Liver (tissue), 9 donors: ENCODE results near the gene PBOV1. TPM values are rescaled to one million over a fixed set of nuclear protein-coding genes. Genes with fewer than 3 reads are reported as not detected.

Source experiments
- DNase-seq: peaks from one replicate; pipeline ENCODE4 v3.0.0-alpha.2; 2017; ENCODE audit warnings: low spot score
- H3K27ac ChIP-seq, 2 donors: one replicate each; pipeline ENCODE4 v1.7.0; 2013; ENCODE audit warnings: inconsistent platforms in 2 of 2, low read length in 2 of 2, control low read depth in 1 of 2, low read depth in 1 of 2, mild to moderate bottlenecking in 1 of 2
- H3K27me3 ChIP-seq, 4 donors: one replicate each; pipeline versions ENCODE4 v1.6.1 to v1.7.0; 2013; ENCODE audit warnings: low read length in 3 of 4, inconsistent platforms in 1 of 4, mild to moderate bottlenecking in 1 of 4, moderate library complexity in 1 of 4; ENCODE audit not compliant: control insufficient read depth in 4 of 4, insufficient read depth in 4 of 4
- H3K36me3 ChIP-seq, 4 donors: one replicate each; pipeline versions ENCODE4 v1.6.1 to v1.7.0; 2013; ENCODE audit warnings: low read length in 3 of 4, mild to moderate bottlenecking in 3 of 4, low read depth in 1 of 4, moderate library complexity in 1 of 4; ENCODE audit not compliant: control insufficient read depth in 4 of 4, insufficient read depth in 3 of 4
- H3K4me1 ChIP-seq, 4 donors: one replicate each; pipeline versions ENCODE4 v1.6.1 to v1.7.0; 2013; ENCODE audit warnings: low read length in 3 of 4, mild to moderate bottlenecking in 3 of 4, moderate library complexity in 1 of 4; ENCODE audit not compliant: control insufficient read depth in 4 of 4, insufficient read depth in 4 of 4
- H3K4me3 ChIP-seq, 3 donors: one replicate each; pipeline versions ENCODE4 v1.6.1 to v1.7.0; 2013; ENCODE audit warnings: low read length in 3 of 3, control low read depth in 1 of 3, low read depth in 1 of 3, mild to moderate bottlenecking in 1 of 3
- H3K9ac ChIP-seq, 2 donors: one replicate each; pipeline ENCODE4 v1.7.0; 2013; ENCODE audit warnings: low read length in 2 of 2, mild to moderate bottlenecking in 2 of 2, moderate library complexity in 2 of 2, control low read depth in 1 of 2, low read depth in 1 of 2
- H3K9me3 ChIP-seq, 4 donors: one replicate each; pipeline versions ENCODE4 v1.6.1 to v1.7.0; 2013; ENCODE audit warnings: low read length in 3 of 4; ENCODE audit not compliant: control insufficient read depth in 4 of 4
- EGR1 ChIP-seq, 2 donors: IDR thresholded peaks; 2 replicates each; pipeline ENCODE4 v1.6.1; 2016 to 2018; ENCODE audit warnings: antibody characterized with exemption in 2 of 2, low read depth in 2 of 2
- FOXA1 ChIP-seq: IDR thresholded peaks from 2 replicates; pipeline ENCODE4 v1.6.1; 2016; ENCODE audit warnings: antibody characterized with exemption
- FOXA2 ChIP-seq: IDR thresholded peaks from 2 replicates; pipeline ENCODE4 v1.6.1; 2016; ENCODE audit warnings: antibody characterized with exemption
- GABPA ChIP-seq, 2 donors: IDR thresholded peaks in 1 of 2; conservative IDR thresholded peaks in 1 of 2; 2 replicates each; pipeline ENCODE4 v1.6.1; 2016; ENCODE audit warnings: antibody characterized with exemption in 2 of 2, mild to moderate bottlenecking in 1 of 2, moderate library complexity in 1 of 2
- HNF4A ChIP-seq, 2 donors: conservative IDR thresholded peaks; 2 replicates each; pipeline ENCODE4 v1.6.1; 2016; ENCODE audit warnings: antibody characterized with exemption in 2 of 2, mild to moderate bottlenecking in 2 of 2
- HNF4G ChIP-seq: IDR thresholded peaks from 2 replicates; pipeline ENCODE4 v1.6.1; 2016; ENCODE audit warnings: antibody characterized with exemption
- JUND ChIP-seq, 2 donors: IDR thresholded peaks; 2 replicates each; pipeline ENCODE4 v1.6.1; 2016; ENCODE audit warnings: antibody characterized with exemption in 2 of 2
- NR2F2 ChIP-seq: IDR thresholded peaks from 2 replicates; pipeline ENCODE4 v1.6.1; 2016; ENCODE audit warnings: antibody characterized with exemption
- RAD21 ChIP-seq, 2 donors: IDR thresholded peaks; 2 replicates each; pipeline ENCODE4 v1.6.1; 2016; ENCODE audit warnings: antibody characterized with exemption in 2 of 2, mild to moderate bottlenecking in 2 of 2
- RXRA ChIP-seq, 2 donors: IDR thresholded peaks; 2 replicates each; pipeline ENCODE4 v1.6.1; 2017 to 2018; ENCODE audit warnings: antibody characterized with exemption in 2 of 2, mild to moderate bottlenecking in 1 of 2
- SP1 ChIP-seq: IDR thresholded peaks from 2 replicates; pipeline ENCODE4 v1.6.1; 2018; ENCODE audit warnings: antibody characterized with exemption, mild to moderate bottlenecking
- TAF1 ChIP-seq: conservative IDR thresholded peaks from 2 replicates; pipeline ENCODE4 v1.6.1; 2016; ENCODE audit warnings: antibody characterized with exemption, mild to moderate bottlenecking
- YY1 ChIP-seq: IDR thresholded peaks from 2 replicates; pipeline ENCODE4 v1.6.1; 2016; ENCODE audit warnings: antibody characterized with exemption, mild to moderate bottlenecking
- WGBS: extraction: QIAGEN DNeasy Blood & Tissue Kit; methylation state at CpG from one replicate; pipeline ENCODE4 v1.1.7; 2013; 5-methylcytosine and 5-hydroxymethylcytosine counted together
- polyA plus RNA-seq, 2 donors: library from polyadenylated mRNA; stranded (reverse) in 1 of 2; unstranded in 1 of 2; fragments of 200-250 nt in 1 of 2; fragments of >200 nt in 1 of 2; fragmentation: Nextera tagmentation in 1 of 2; extraction: Ambion mirVana in 1 of 2; gene quantifications; one replicate each; pipeline versions ENCODE4 v1.2.1 to v1.2.3, GENCODE V29; 2013 to 2015
- total RNA-seq, 2 donors: library from RNA; depleted of rRNA; stranded (reverse); fragments of >200 nt; gene quantifications; one replicate each; pipeline ENCODE4 v1.2.3, GENCODE V29; 2014
- TF ChIP-seq, protein P1 (sequence below): fragments of 150-350 bp; IDR thresholded peaks from 2 replicates; pipeline ENCODE4 v1.5.1; 2017; ENCODE audit warnings: improper control_type of control experiment, low read depth, low read length; ENCODE audit not compliant: missing input control
- TF ChIP-seq, protein P2 (sequence below): IDR thresholded peaks from 2 replicates; pipeline ENCODE4 v1.6.1; 2016; ENCODE audit warnings: antibody characterized with exemption
- TF ChIP-seq, protein P3 (sequence below): IDR thresholded peaks from 2 replicates; pipeline ENCODE4 v1.6.1; 2016; ENCODE audit warnings: antibody characterized with exemption
- donor health status: healthy.
- donor health status: healthy.
- donor health status: healthy.
- donor health status: healthy.
- donor health status: healthy.

The PBOV1 gene
- total and polyA plus RNA-seq, 4 donors: not detected

DNA sequence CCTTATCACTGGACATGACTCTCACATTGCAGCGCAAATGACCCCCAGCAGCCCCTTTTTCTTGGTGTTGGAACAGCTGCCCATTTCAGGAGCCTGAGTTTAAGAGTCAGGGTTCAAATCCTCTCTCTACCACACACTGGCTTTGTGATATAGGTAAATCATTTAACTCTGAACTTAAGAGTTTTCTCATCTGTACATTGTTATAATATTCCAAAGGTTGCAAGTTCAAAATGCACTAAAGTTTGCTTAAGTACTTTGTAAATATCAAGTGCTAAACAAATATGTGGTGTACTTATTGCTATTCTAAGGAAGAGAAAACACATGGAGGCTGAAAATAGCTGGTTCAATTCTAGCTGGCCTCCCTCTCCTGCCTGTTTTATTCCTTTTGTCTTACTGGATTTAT, 39.3 kb upstream of the PBOV1 start:
- TF ChIP-seq FOXA1 (no peak), NR2F2 (no peak), GABPA (IDR thresholded peaks at IDR 0.05 in 1 of 2, conservative IDR thresholded peaks at IDR 0.05 in 1 of 2) (no peak), HNF4A (conservative IDR thresholded peaks at IDR 0.05) (peak; percentile 21 to 41), HNF4G (no peak), TAF1 (no peak), RXRA (IDR thresholded peaks at IDR 0.05) (peak in 1 of 2 donors; percentile 7)
- TF ChIP-seq, protein P1, sequence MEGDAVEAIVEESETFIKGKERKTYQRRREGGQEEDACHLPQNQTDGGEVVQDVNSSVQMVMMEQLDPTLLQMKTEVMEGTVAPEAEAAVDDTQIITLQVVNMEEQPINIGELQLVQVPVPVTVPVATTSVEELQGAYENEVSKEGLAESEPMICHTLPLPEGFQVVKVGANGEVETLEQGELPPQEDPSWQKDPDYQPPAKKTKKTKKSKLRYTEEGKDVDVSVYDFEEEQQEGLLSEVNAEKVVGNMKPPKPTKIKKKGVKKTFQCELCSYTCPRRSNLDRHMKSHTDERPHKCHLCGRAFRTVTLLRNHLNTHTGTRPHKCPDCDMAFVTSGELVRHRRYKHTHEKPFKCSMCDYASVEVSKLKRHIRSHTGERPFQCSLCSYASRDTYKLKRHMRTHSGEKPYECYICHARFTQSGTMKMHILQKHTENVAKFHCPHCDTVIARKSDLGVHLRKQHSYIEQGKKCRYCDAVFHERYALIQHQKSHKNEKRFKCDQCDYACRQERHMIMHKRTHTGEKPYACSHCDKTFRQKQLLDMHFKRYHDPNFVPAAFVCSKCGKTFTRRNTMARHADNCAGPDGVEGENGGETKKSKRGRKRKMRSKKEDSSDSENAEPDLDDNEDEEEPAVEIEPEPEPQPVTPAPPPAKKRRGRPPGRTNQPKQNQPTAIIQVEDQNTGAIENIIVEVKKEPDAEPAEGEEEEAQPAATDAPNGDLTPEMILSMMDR: no peak
- 96% methylated on average over 1 of the region's 1 CpG for WGBS
- no peaks in the 10 kb centered on the region for H3K27me3 ChIP-seq

DNA sequence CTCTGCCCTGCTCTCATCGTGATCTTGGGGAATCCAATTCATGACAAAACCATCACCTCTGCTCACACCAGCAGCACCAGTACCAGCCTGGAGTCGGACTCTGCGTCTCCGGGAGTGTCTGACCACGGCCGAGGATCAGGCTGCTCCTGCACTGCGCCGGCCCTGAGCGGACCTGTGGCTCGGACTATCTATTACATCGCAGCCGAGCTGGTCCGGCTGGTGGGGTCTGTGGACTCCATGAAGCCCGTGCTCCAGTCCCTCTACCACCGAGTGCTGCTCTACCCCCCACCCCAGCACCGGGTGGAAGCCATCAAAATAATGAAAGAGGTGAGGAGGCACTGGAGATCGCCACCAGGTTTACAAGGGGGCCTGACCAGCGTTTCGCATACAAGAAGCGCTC, 37.2 kb upstream of the PBOV1 start:
- H3K9ac ChIP-seq: no peak overlapping the region
- H3K4me1 ChIP-seq: peaks cover 0 to 21% (median 4%) of the 10 kb centered on the region in 4 donors
- no peak for TF ChIP-seq GABPA (IDR thresholded peaks at IDR 0.05 in 1 of 2, conservative IDR thresholded peaks at IDR 0.05 in 1 of 2)
- TF ChIP-seq RXRA (IDR thresholded peaks at IDR 0.05): no peak
- TF ChIP-seq TAF1: no peak
- no peak for TF ChIP-seq JUND (IDR thresholded peaks at IDR 0.05)
- TF ChIP-seq, protein P2, sequence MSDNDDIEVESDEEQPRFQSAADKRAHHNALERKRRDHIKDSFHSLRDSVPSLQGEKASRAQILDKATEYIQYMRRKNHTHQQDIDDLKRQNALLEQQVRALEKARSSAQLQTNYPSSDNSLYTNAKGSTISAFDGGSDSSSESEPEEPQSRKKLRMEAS: no peak
- no peak for TF ChIP-seq SP1
- TF ChIP-seq, protein P3, sequence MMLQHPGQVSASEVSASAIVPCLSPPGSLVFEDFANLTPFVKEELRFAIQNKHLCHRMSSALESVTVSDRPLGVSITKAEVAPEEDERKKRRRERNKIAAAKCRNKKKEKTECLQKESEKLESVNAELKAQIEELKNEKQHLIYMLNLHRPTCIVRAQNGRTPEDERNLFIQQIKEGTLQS: no peak
- TF ChIP-seq NR2F2: no peak
- no peak for DNase-seq
- no peaks in the 10 kb centered on the region for H3K27me3 ChIP-seq
- H3K36me3 ChIP-seq: no peaks in the 10 kb centered on the region
- WGBS: 97% methylated on average over 20 of the region's 20 CpGs
- H3K9me3 ChIP-seq: no peaks in the 10 kb centered on the region
- no peak overlapping the region for H3K4me3 ChIP-seq
- H3K27ac ChIP-seq: no peak overlapping the region

More for the DNA sequence above, 39.3 kb upstream of the PBOV1 start:
- H3K36me3 ChIP-seq: no peaks in the 10 kb centered on the region
- H3K9me3 ChIP-seq: no peaks in the 10 kb centered on the region
- H3K9ac ChIP-seq: no peak overlapping the region
- H3K27ac ChIP-seq: no peak overlapping the region
- peaks cover 0 to 21% (median 4%) of the 10 kb centered on the region in 4 donors for H3K4me1 ChIP-seq
- DNase-seq: no peak
- no peak overlapping the region for H3K4me3 ChIP-seq

DNA sequence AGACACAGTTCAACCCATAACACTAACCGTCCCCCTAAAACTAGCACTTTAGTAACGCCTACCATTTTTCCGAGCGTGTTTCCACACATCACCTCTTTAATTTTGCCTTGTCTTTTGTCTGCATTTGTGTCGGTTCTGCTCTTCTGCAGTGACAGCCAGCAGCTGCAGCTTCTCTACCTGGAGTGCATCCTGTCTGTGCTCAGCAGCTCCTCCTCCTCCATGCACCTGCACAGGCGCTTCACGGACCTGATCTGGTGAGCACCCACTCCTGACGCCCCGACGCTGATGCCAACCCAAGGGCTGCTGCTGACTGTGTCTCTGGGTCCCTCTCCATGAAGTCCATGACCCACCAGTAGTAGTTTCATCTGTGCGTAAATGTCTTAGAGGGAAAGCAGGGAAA, 35.4 kb upstream of the PBOV1 start:
- TF ChIP-seq JUND (IDR thresholded peaks at IDR 0.05): no peak
- no peak for TF ChIP-seq SP1
- TF ChIP-seq, protein P1: no peak
- TF ChIP-seq HNF4A (conservative IDR thresholded peaks at IDR 0.05): no peak
- no peak for TF ChIP-seq EGR1 (IDR thresholded peaks at IDR 0.05; ENCODE audit: low read depth in 2 of 2)
- no peak for TF ChIP-seq FOXA2
- no peak for TF ChIP-seq TAF1
- TF ChIP-seq, protein P2: no peak
- no peak for TF ChIP-seq YY1
- no peak for TF ChIP-seq RAD21 (IDR thresholded peaks at IDR 0.05)
- TF ChIP-seq GABPA (IDR thresholded peaks at IDR 0.05 in 1 of 2, conservative IDR thresholded peaks at IDR 0.05 in 1 of 2): no peak
- no peaks in the 10 kb centered on the region for H3K36me3 ChIP-seq
- WGBS: 97% methylated on average over 11 of the region's 11 CpGs
- H3K4me1 ChIP-seq: peaks cover 0 to 15% (median 2%) of the 10 kb centered on the region in 4 donors
- H3K27ac ChIP-seq: no peak overlapping the region
- no peak for DNase-seq
- no peaks in the 10 kb centered on the region for H3K9me3 ChIP-seq
- H3K4me3 ChIP-seq: no peak overlapping the region
- H3K9ac ChIP-seq: no peak overlapping the region
- no peaks in the 10 kb centered on the region for H3K27me3 ChIP-seq
